IPS DF 6.9 (cell line): ENCODE measurements around the gene FGD3.

ENCODE experiments used
- DNase-seq: peaks from one replicate; pipeline ENCODE4 v3.0.0-alpha.2; 2013; ENCODE audit warnings: low read depth, low spot score
- H3K27ac ChIP-seq: one replicate; pipeline ENCODE4 v1.5.1; 2013; ENCODE audit warnings: low read length, control low read depth
- H3K27me3 ChIP-seq: 2 replicates; pipeline ENCODE4 v1.6.1; 2013; ENCODE audit warnings: mild to moderate bottlenecking, low read length; ENCODE audit not compliant: control insufficient read depth, insufficient read depth
- H3K36me3 ChIP-seq: 2 replicates; pipeline ENCODE4 v1.6.1; 2013; ENCODE audit warnings: low read length; ENCODE audit not compliant: control insufficient read depth, insufficient read depth
- H3K4me1 ChIP-seq: 2 replicates; pipeline ENCODE4 v1.6.1; 2013; ENCODE audit warnings: low read length; ENCODE audit not compliant: control insufficient read depth, insufficient read depth
- H3K4me3 ChIP-seq: 2 replicates; pipeline ENCODE4 v1.5.1; 2013; ENCODE audit warnings: mild to moderate bottlenecking, low read length
- H3K9me3 ChIP-seq: 2 replicates; pipeline ENCODE4 v1.6.1; 2013; ENCODE audit warnings: low read length, inconsistent platforms; ENCODE audit not compliant: control insufficient read depth, insufficient read depth
- WGBS: extraction: QIAGEN DNeasy Blood & Tissue Kit; methylation state at CpG from one replicate; pipeline ENCODE4 v1.1.7; 2013; ENCODE audit warnings: mixed read lengths, missing lambda C conversion rate; ENCODE audit not compliant: insufficient read length, insufficient coverage; 5-methylcytosine and 5-hydroxymethylcytosine counted together

FGD3 gene

GRCh38 chr9:92942688-92943616 is 4.4 kb upstream of the FGD3 start:
- peaks cover 3% of the 10 kb centered on the region; the same call in 1 of the 2 replicates for H3K4me1 ChIP-seq
- H3K9me3 ChIP-seq = no peaks in the 10 kb centered on the region
- no CpG with 5 or more reads among the region's 10 CpGs for WGBS
- no peak overlapping the region; the same call in 1 of the 2 replicates for H3K4me3 ChIP-seq
- no peaks in the 10 kb centered on the region for H3K36me3 ChIP-seq
- no peak overlapping the region for H3K27ac ChIP-seq
- DNase-seq = no peak
- no peaks in the 10 kb centered on the region for H3K27me3 ChIP-seq

DNA sequence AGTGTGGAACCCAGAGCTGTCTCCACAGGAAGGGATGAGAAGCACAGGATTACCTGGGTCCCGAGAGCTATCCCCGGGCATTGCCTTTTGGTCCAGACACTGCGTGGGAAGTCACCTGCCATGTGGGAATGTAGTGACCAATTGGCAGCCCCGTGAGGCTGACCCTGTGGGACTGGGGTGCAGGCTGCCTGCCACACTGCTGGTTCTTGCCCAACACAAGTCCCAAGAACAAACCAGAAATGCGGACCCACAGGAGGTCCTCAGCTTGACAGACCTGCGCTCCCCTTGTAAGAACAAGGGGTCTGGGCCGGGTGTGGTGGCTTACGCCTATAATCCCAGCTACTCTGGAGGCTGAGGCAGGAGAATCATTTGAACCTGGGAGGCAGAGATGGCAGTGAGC is 2.4 kb upstream of the FGD3 start:
- no peak for DNase-seq
- Histone ChIP-seq H3K4me1 (peaks cover 3% of the 10 kb centered on the region; the same call in 1 of the 2 replicates), H3K4me3 (no peak overlapping the region), H3K27me3 (no peaks in the 10 kb centered on the region), H3K9me3 (no peaks in the 10 kb centered on the region), H3K36me3 (no peaks in the 10 kb centered on the region), H3K27ac (no peak overlapping the region)
- WGBS = no CpG with 5 or more reads among the region's 8 CpGs

- Histone ChIP-seq H3K4me3 (no peak overlapping the region), H3K9me3 (no peaks in the 10 kb centered on the region), H3K4me1 (peaks cover 3% of the 10 kb centered on the region; the same call in 1 of the 2 replicates), H3K27ac (no peak overlapping the region), H3K36me3 (no peaks in the 10 kb centered on the region), H3K27me3 (no peaks in the 10 kb centered on the region)
- WGBS = no CpG with 5 or more reads among the region's 8 CpGs
- DNase-seq = no peak
Observed at GRCh38 chr9:92945796-92946195, 1.5 kb upstream of the FGD3 start.

DNA sequence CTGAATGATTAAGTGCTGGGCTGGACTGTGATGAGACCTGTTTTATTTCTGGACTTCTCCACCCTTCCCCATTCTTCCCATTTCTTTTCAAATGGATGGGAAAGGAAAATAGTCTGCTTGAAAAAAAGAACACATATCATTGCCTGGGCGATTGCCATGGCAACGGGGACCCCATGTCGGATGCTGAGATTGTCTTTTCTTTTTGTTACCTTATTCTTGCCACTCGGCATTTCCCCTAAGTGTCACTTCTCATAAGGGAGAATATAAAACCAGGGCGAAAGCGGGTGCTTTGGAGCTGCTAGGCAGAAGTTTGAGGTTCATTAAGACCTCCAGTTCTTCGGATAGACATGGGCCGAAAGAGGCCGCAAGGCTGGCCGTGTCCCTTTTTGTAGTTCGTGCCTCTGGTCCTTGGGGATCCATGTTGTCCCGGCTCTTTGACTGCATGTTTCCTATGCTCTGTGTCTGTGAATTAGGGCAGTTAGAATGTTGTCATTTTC is 763 bp downstream of the FGD3 start:
- Histone ChIP-seq H3K27me3 (no peaks in the 10 kb centered on the region), H3K27ac (no peak overlapping the region), H3K4me3 (no peak overlapping the region), H3K36me3 (no peaks in the 10 kb centered on the region), H3K9me3 (no peaks in the 10 kb centered on the region), H3K4me1 (peaks cover 3% of the 10 kb centered on the region; the same call in 1 of the 2 replicates)
- no peak for DNase-seq
- WGBS = no CpG with 5 or more reads among the region's 12 CpGs

- H3K36me3 ChIP-seq = no peaks in the 10 kb centered on the region
- no CpG with 5 or more reads among the region's 2 CpGs for WGBS
Observed at GRCh38 chr9:92948632-92949031, 1.3 kb downstream of the FGD3 start.

GRCh38 chr9:92949266-92949982 is 2.1 kb downstream of the FGD3 start:
- Histone ChIP-seq H3K36me3 (no peaks in the 10 kb centered on the region), H3K27ac (no peak overlapping the region), H3K27me3 (no peaks in the 10 kb centered on the region), H3K9me3 (no peaks in the 10 kb centered on the region), H3K4me1 (peaks cover 3% of the 10 kb centered on the region; the same call in 1 of the 2 replicates), H3K4me3 (no peak overlapping the region)
- no peak for DNase-seq
- WGBS = no CpG with 5 or more reads among the region's 11 CpGs

More at GRCh38 chr9:92948632-92949031, 1.3 kb downstream of the FGD3 start:
- H3K27me3 ChIP-seq = no peaks in the 10 kb centered on the region
- no peak overlapping the region for H3K4me3 ChIP-seq
- peaks cover 3% of the 10 kb centered on the region; the same call in 1 of the 2 replicates for H3K4me1 ChIP-seq
- DNase-seq = no peak
- H3K9me3 ChIP-seq = no peaks in the 10 kb centered on the region
- H3K27ac ChIP-seq = no peak overlapping the region

DNA sequence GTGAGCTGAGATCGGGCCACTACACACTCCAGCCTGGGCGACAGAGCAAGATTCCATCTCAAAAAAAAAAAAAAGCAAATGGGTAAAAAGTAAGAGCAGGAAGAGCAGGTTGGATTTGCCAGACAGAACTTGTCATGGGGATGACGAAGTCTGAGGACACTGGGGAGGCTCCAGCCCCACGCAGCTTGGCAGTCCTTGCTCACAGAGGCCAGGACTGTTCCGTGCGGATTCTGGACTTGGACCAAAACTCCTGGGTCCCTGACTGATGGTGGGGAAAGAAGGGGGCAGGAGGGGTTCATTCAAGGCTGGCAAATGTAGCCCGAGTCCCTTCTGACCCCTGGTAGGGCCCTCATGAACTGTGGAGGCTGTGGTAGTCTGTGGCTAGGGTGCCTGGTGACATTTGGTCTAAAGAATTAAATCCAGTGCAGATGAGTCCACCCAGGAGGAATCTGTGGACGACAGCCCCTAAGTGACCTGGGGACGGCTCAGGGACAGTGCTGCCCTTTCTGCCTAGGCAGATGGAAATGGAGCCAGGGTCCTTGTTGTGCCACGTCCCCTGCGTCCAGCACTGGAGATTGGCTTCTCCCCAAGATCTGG is 3.1 kb downstream of the FGD3 start:
- no peaks in the 10 kb centered on the region for H3K9me3 ChIP-seq
- no peak overlapping the region for H3K4me3 ChIP-seq
- no peak overlapping the region for H3K27ac ChIP-seq
- DNase-seq = no peak
- no CpG with 5 or more reads among the region's 11 CpGs for WGBS
- H3K36me3 ChIP-seq = no peaks in the 10 kb centered on the region
- H3K27me3 ChIP-seq = no peaks in the 10 kb centered on the region
- H3K4me1 ChIP-seq = peaks cover 3% of the 10 kb centered on the region; the same call in 1 of the 2 replicates

GRCh38 chr9:92952906-92953610 is 5.7 kb downstream of the FGD3 start:
- no peak for DNase-seq
- no peak overlapping the region for H3K27ac ChIP-seq
- H3K4me1 ChIP-seq = no peaks in the 10 kb centered on the region

DNA sequence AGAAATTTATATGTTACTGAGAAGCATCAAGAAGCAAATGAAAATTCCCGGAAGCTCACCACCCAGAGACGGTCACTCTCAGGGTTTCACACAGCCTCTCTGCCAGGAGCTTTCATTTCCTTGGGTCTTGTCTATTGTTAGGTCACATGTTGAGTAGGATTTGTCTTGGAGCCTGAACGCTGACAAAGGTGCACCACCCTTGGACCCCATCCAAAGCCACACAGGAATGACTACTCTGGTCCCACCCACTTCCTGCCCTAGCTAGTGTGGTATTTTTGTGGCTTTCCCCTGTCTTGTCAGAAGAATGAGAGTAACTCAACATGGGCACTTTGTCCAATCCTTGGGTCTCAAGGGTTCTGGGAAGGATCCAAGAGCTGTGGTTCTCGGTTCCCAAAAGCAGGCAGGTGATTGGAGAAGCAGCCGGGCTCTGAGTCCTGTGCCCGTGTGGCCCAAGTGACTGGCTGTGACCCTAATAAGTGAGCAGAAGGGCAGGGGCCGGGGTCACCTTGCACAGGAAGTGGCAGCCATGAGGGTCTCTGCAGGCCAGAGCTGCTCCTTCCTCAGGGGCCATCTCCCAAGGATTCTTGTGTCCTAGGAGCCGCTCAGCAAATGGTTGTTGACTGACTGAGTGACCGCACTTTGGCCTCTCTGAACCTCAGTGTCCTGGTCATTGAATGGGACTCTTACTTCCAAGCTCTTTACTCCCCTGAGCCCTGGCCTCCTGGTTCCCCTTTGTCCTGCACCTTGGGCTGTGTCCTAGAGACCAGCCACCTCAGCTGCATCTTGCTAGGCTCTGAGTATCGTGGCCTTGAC is 6.9 kb downstream of the FGD3 start:
- Histone ChIP-seq H3K9me3 (no peaks in the 10 kb centered on the region), H3K4me1 (no peaks in the 10 kb centered on the region), H3K36me3 (no peaks in the 10 kb centered on the region), H3K27me3 (no peaks in the 10 kb centered on the region), H3K4me3 (no peak overlapping the region), H3K27ac (no peak overlapping the region)
- no peak for DNase-seq
- WGBS = no CpG with 5 or more reads among the region's 10 CpGs

More at GRCh38 chr9:92952906-92953610, 5.7 kb downstream of the FGD3 start:
- no CpG with 5 or more reads among the region's 9 CpGs for WGBS
- H3K27me3 ChIP-seq = no peaks in the 10 kb centered on the region
- no peak overlapping the region for H3K4me3 ChIP-seq
- H3K9me3 ChIP-seq = no peaks in the 10 kb centered on the region
- H3K36me3 ChIP-seq = no peaks in the 10 kb centered on the region
